ENCODE measurements around the gene PTEN.
A peak's percentile ranks its signal among the peaks of the same experiment; 100 is the strongest.
"Not testable (repeated sequence)": the region's sequence is repeated elsewhere in the genome, so short reads cannot be mapped to it uniquely, and the experiment has no call there.

Gene PTEN

DNA sequence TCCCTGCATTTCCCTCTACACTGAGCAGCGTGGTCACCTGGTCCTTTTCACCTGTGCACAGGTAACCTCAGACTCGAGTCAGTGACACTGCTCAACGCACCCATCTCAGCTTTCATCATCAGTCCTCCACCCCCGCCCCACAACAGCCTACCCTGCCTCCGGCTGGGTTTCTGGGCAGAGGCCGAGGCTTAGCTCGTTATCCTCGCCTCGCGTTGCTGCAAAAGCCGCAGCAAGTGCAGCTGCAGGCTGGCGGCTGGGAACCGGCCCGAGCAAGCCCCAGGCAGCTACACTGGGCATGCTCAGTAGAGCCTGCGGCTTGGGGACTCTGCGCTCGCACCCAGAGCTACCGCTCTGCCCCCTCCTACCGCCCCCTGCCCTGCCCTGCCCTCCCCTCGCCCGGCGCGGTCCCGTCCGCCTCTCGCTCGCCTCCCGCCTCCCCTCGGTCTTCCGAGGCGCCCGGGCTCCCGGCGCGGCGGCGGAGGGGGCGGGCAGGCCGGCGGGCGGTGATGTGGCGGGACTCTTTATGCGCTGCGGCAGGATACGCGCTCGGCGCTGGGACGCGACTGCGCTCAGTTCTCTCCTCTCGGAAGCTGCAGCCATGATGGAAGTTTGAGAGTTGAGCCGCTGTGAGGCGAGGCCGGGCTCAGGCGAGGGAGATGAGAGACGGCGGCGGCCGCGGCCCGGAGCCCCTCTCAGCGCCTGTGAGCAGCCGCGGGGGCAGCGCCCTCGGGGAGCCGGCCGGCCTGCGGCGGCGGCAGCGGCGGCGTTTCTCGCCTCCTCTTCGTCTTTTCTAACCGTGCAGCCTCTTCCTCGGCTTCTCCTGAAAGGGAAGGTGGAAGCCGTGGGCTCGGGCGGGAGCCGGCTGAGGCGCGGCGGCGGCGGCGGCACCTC, at the start of gene PTEN, which contains the start of gene KLLN:
PTEN (plus strand) TSS at position 573 of the 891 bp plus-strand sequence. CDS start 845 bp downstream, outside the sequence.
KLLN (minus strand) TSS at position 481 of the 891 bp plus-strand sequence. CDS start 1,046 bp downstream, outside the sequence.
- DNase-seq (ENCODE audit: low read depth), result peak; percentile 57

GRCh38 chr10:87816163-87816897, 47.1 kb upstream of the PTEN start:
- DNase-seq (ENCODE audit: low read depth), result no peak

GRCh38 chr10:87816898-87817608, 46.4 kb upstream of the PTEN start:
- no peak for DNase-seq (ENCODE audit: low read depth)

DNA sequence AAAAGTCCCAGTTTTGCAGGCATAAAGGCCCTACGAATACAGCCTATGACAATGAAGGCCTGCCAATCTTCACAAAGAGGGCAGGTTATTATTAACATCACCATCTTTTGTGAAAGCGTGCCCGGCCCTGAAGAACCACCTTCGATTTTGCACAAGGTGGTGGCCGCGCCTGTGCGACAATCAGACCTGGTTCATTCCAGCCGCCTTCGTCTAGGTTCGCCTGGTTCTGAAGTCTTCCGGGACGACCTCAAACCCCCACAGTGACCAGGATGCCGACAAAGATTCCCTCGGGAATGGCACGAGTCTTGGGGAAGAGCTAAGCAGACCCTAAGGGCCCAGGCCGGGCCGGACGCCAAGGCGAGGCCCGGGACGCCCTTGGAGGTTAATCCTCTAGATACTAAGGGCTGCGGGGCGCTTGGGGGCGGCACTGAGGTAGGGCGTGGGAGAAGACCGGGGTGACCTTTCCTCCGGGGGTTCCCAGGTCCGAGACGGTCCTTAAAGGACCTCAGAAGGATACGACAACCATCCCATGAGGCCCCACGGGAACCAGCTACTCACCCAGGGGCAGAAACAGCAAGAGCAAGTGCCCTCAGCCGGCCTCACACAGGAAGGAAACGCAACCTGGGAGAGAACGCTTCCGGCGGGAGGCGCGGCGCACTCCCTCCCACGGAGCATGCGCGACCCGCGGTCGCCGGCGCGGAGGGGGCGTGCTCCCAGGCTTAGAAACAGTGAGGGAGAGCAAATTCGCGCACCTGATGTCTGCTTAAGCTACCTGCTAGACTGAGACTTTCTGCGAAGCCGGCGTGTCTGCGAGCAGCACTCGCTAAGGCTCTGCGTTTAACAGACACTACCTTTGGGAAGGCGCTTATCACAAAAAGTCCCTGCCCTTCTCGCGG, 45.6 kb upstream of the PTEN start, which contains the start of gene ATAD1:
ATAD1 (minus strand) TSS at position 618 of the 896 bp plus-strand sequence. CDS start 3,627 bp downstream, outside the sequence.
- no peak for DNase-seq (ENCODE audit: low read depth)

DNA sequence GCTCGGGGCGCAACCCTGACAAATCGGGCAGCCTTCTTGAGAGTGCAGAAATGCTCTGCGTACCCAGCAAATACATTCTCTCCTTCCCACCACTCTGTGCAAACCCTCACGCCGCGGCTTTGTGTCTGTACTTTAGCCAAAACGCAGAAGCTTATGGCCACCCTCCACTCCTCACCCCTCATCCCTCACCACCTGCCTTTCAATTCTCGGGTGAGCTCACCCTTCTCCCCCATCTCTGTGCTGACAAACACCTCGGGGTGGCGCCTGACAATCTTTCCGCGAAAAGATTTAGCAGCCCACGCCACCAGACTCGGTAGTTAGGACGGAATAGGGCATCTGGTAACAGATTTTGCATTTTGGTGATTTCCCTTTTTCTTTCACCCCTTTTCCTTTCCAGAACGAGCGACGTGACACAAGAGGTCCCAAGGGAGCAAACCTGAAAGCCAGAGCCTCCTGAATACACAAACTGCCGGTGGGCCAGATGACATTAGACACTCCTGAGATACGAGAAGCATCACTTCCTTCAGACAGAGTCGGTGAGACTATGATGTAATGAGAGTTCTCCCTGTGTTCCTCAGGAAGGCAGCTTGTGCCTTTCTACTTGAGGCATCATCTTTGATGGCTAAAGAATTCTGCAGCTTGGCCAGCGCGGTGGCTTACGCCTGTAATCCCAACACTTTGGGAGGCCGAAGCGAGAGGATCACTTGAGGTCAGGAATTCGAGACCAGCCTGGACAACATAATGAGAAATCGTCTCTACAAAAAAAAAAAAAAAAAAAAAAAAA, 44.7 kb upstream of the PTEN start:
- DNase-seq (ENCODE audit: low read depth), result no peak

DNA sequence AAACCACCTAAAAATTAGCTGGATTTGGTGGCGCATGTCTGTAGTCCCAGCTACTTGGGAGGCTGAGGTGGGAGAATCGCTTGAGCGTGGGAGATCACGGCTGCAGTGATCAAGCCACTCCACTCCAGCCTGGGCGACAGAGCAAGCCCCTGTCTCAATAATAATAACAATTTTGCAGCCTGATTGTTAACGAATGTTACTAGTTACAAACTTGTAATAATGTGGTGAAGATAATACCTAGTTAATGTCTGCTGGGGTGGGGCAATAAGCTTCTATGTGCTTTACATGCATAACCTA, 44.2 kb upstream of the PTEN start:
- no peak for DNase-seq (ENCODE audit: low read depth)

GRCh38 chr10:87826653-87827052, 36.8 kb upstream of the PTEN start:
- no peak for DNase-seq (ENCODE audit: low read depth)

DNA sequence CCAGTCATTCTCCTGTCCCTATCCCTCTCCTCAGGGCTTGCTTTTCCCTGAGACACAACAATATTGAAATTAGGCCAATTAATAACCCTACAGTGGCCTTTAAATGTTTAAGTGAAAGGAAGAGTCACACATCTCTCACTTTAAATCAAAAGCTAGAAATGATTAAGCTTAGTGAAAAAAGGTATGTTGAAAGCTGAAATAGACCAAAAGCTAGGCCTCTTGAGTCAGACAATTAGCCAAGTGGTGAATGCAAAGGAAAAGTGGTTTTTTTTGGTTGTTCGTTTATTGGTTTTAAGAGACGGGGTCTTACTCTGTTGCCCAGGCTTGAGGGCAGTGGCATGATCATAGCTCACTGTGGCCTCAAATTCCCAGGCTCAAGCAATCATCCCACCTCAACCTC, 35.7 kb upstream of the PTEN start:
- no peak for DNase-seq (ENCODE audit: low read depth)

DNA sequence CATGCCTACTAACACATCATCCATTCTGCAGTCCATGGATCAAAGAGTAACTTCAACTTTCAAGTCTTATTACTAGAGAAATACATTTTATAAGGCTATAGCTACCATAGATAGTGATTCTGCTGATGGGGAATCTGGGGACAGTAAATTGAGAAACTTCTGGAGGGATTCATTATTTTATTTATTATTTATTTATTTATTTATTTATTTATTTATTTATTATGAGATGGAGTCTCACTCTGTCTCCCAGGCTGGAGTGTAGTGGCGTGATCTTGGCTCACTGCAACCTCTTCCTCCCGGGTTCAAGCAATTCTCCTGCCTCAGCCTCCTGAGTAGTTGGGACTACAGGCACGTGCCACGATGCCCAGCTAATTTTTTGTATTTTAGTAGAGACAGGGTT, 34.4 kb upstream of the PTEN start:
- not testable (repeated sequence) for DNase-seq (ENCODE audit: low read depth)

- DNase-seq (ENCODE audit: low read depth), result no peak
These were observed 33.3 kb upstream of the PTEN start for GRCh38 chr10:87829986-87830729.

GRCh38 chr10:87836098-87836497, 27.3 kb upstream of the PTEN start:
- no peak for DNase-seq (ENCODE audit: low read depth)

DNA sequence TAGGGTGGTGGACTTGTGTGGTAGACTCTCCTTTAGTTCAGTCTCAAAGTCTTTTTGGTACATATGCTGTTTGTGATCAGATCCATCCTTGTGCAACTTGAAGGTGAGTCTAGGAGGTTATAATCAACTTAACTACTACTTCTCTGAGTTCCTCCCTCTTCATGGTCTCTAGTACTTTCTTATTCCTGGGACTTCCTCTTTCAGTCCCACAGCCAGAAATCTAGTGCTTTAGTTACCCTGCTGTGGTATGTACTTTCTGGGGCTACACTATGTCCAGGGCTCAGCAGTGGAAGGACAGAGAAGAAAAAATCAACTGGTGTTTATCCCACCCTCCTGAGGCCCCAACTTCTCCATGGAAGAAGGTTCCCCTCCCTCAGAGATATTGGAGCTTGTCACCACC, 26.0 kb upstream of the PTEN start:
- DNase-seq (ENCODE audit: low read depth), result no peak

DNA sequence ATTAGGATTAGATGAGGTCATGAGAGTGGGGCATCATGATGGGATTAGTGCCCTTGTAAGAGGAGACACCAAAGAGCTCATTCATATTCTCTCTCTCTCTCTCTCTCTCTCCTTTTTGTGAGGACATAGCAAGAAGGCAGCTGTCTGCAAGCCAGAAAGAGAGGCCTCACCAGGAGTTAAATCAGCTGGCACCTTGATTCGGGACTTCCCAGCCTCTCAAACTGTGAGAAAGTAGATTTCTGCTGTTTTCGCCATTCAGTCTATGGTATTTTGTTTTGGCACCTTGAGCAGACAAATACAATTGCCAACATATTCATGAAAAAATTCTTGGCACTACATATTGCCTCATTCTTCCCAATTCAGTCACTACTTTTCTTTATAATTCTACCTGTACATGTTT, 24.8 kb upstream of the PTEN start:
- no peak for DNase-seq (ENCODE audit: low read depth)

DNA sequence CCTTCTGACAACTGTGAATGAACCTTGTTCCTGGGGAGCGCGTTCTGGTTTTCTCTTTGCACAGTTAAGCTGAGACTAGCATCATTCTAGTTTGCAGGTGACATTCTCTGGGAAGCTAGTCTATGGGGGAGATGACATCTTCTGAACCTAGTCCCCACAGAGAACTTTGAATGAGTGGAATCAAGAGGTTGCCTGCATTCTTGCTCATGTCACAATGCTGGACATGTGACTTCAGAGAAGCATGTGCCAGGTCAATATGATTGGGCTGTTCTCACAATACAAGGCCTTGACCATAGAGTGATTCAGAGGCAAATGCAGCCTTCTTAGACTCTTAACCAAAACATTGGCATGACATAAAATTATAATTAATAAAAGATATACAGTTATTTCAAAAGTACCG, 22.2 kb upstream of the PTEN start:
- DNase-seq (ENCODE audit: low read depth), result no peak

GRCh38 chr10:87842220-87842641, 21.2 kb upstream of the PTEN start:
- DNase-seq (ENCODE audit: low read depth), result no peak

DNA sequence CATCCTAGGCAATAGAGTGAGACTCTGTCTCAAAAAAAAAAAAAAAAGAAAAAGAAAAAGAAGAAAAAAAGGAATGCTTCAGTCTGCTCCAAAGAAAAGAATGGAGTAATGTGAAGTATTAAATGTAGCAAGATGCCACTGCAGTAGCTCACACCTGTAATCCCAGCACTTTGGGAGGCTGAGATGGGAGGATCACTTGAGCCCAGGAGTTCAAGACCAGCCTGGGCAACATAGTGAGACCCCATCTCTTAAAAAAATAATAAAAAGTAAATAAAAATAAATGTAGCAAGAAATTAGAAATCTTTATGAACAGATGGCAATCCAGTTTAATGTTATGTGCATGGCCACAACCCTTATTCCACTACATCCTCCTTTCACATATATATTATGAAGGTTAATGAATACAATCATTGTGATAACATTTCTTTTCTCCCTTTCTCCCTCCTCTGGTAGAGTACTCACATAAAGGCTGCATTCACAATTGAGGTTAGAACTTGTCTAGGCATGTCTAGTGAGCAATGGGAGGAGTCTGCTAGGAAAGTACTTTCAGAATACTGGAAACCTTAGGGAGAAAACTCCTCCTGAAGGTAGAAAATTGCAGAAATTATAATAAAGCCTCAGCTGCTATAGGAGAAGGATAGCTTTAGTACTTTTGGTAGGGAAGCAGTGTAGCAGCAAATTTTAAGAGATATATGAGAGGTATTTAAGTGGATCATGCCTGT, 20.5 kb upstream of the PTEN start:
- peak; percentile 72 for DNase-seq (ENCODE audit: low read depth)

DNA sequence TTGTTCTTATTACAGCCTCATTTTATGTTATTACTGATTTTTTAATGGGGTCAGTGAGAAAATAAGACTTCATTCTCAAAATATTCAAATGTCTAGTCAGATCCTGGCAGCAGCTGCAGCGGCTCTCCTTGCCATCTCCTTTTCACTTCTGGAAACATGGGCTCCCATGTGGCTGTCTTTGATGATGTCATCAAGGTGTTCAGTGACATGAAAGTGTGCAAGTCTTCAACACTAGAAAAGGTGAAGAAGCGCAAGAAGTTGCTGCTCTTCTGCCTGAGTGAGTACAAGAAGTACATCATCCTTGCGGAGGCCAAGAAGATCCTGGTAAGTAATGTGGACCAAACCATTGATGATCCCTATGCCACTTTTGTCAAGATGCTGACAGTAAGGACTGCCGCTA, 19.7 kb upstream of the PTEN start:
- no peak for DNase-seq (ENCODE audit: low read depth)

- DNase-seq (ENCODE audit: low read depth), result no peak
These were observed 18.4 kb upstream of the PTEN start for GRCh38 chr10:87844837-87845623.

All from non-pigmented ciliary epithelial cell (primary cell).